CD14-positive monocyte (primary cell): ENCODE measurements around the gene YAF2. TPM values are rescaled to one million over a fixed set of nuclear protein-coding genes. Genes with fewer than 3 reads are reported as not detected.
A peak's percentile ranks its signal among the peaks of the same experiment; 100 is the strongest.

Experiments used
- DNase-seq, 3 donors: peaks; one replicate each; pipeline ENCODE4 v3.0.0-alpha.2; 2011 to 2022
- H2AFZ ChIP-seq: 2 replicates; pipeline ENCODE4 v1.6.0; 2012; ENCODE audit warnings: mild to moderate bottlenecking, low read depth, low read length, inconsistent platforms; ENCODE audit not compliant: insufficient read depth, poor library complexity, severe bottlenecking
- H3K27ac ChIP-seq, 2 donors: 1 replicate in 1 of 2; 2 replicates in 1 of 2; pipeline ENCODE4 v1.5.1; 2012 to 2013; ENCODE audit warnings: low read length in 2 of 2, control low read depth in 1 of 2, inconsistent platforms in 1 of 2, low read depth in 1 of 2, mild to moderate bottlenecking in 1 of 2
- H3K27me3 ChIP-seq, 2 donors: one replicate each; pipeline versions ENCODE4 v1.6.0 to v1.6.1; 2011 to 2013; ENCODE audit warnings: low read length in 2 of 2; ENCODE audit not compliant: control insufficient read depth in 2 of 2, insufficient read depth in 2 of 2
- H3K36me3 ChIP-seq, 2 donors: replicated peaks in 1 of 2; 1 replicate in 1 of 2; 2 replicates in 1 of 2; pipeline versions ENCODE4 v1.5.1 to v1.6.1; 2012 to 2013; ENCODE audit warnings: low read length in 2 of 2, control low read depth in 1 of 2, inconsistent platforms in 1 of 2, mild to moderate bottlenecking in 1 of 2; ENCODE audit not compliant: insufficient read depth in 2 of 2, control insufficient read depth in 1 of 2
- H3K4me1 ChIP-seq, 2 donors: 1 replicate in 1 of 2; 2 replicates in 1 of 2; pipeline versions ENCODE4 v1.5.1 to v1.6.1; 2012 to 2013; ENCODE audit warnings: low read length in 2 of 2, control low read depth in 1 of 2, inconsistent platforms in 1 of 2, mild to moderate bottlenecking in 1 of 2, moderate library complexity in 1 of 2; ENCODE audit not compliant: insufficient read depth in 2 of 2, control insufficient read depth in 1 of 2
- H3K4me2 ChIP-seq: replicated peaks from 2 replicates; pipeline ENCODE3; 2012; ENCODE audit warnings: low read length, moderate library complexity, mild to moderate bottlenecking; ENCODE audit not compliant: poor library complexity, severe bottlenecking; ENCODE audit errors: extremely low read depth
- H3K4me3 ChIP-seq, 3 experiments: fragments of 200-600 bp in 1 of 3; sonication (generic) in 1 of 3; replicated peaks in 1 of 3; 1 replicate in 2 of 3; 2 replicates in 1 of 3; pipeline ENCODE4 v1.5.1; 2011 to 2013; ENCODE audit warnings: low read length in 3 of 3, mild to moderate bottlenecking in 3 of 3, control low read depth in 2 of 3, low read depth in 2 of 3, inconsistent platforms in 1 of 3, moderate library complexity in 1 of 3
- H3K79me2 ChIP-seq: 2 replicates; pipeline ENCODE4 v1.6.0; 2012; ENCODE audit warnings: mild to moderate bottlenecking, control low read depth, inconsistent platforms, low read length, moderate library complexity; ENCODE audit not compliant: insufficient read depth
- H3K9ac ChIP-seq: 2 replicates; pipeline ENCODE4 v1.6.0; 2017; ENCODE audit warnings: low read length, mild to moderate bottlenecking; ENCODE audit not compliant: insufficient read depth, poor library complexity, severe bottlenecking
- H3K9me3 ChIP-seq, 2 donors: replicated peaks in 1 of 2; 1 replicate in 1 of 2; 2 replicates in 1 of 2; pipeline versions ENCODE4 v1.5.1 to v1.6.1; 2012 to 2013; ENCODE audit warnings: low read length in 2 of 2, control low read depth in 1 of 2; ENCODE audit not compliant: control insufficient read depth in 1 of 2, insufficient read depth in 1 of 2
- H4K20me1 ChIP-seq: 2 replicates; pipeline ENCODE4 v1.6.0; 2012; ENCODE audit warnings: mild to moderate bottlenecking, low read length, control low read depth, moderate library complexity; ENCODE audit not compliant: insufficient read depth
- H3K27ac Mint-ChIP-seq, 7 donors: one replicate each; pipeline ENCODE4 v1.8.0; 2020; ENCODE audit warnings: mild to moderate bottlenecking in 7 of 7, mixed read lengths in 7 of 7, moderate library complexity in 6 of 7, inconsistent platforms in 2 of 7
- H3K27me3 Mint-ChIP-seq, 3 donors: one replicate each; pipeline ENCODE4 v1.8.0; 2021 to 2022; ENCODE audit warnings: low read depth in 3 of 3, mild to moderate bottlenecking in 3 of 3, mixed read lengths in 3 of 3, moderate library complexity in 3 of 3, inconsistent platforms in 1 of 3
- H3K36me3 Mint-ChIP-seq, 2 donors: one replicate each; pipeline ENCODE4 v1.8.0; 2020; ENCODE audit warnings: mixed read lengths in 2 of 2, inconsistent platforms in 1 of 2, mild to moderate bottlenecking in 1 of 2
- H3K4me1 Mint-ChIP-seq: one replicate; pipeline ENCODE4 v1.8.0; 2020; ENCODE audit warnings: mild to moderate bottlenecking, mixed read lengths
- H3K4me3 Mint-ChIP-seq, 2 donors: one replicate each; pipeline ENCODE4 v1.8.0; 2020; ENCODE audit warnings: mild to moderate bottlenecking in 2 of 2, mixed read lengths in 2 of 2, moderate library complexity in 1 of 2
- H3K9me3 Mint-ChIP-seq, 7 donors: one replicate each; pipeline ENCODE4 v1.8.0; 2020 to 2022; ENCODE audit warnings: mixed read lengths in 7 of 7, mild to moderate bottlenecking in 6 of 7, moderate library complexity in 6 of 7, inconsistent platforms in 2 of 7
- WGBS: methylation state at CpG from one replicate; pipeline ENCODE4 v1.1.5; 2013; ENCODE audit warnings: missing lambda C conversion rate; ENCODE audit not compliant: insufficient coverage; 5-methylcytosine and 5-hydroxymethylcytosine counted together
- intact Hi-C, 2 donors: fragments of 100-400 bp; cut with micrococcal nuclease; formaldehyde crosslinking; loops; one replicate each; pipeline versions ENCODE4 v1.15.0 to v1.15.1; 2023
- polyA plus RNA-seq, 3 donors: library from polyadenylated mRNA; depleted of rRNA in 1 of 3; unstranded in 2 of 3; stranded (reverse) in 1 of 3; fragments of 300-500 nt in 2 of 3; fragments of >200 nt in 1 of 3; fragmentation: Illumina TruSeq in 2 of 3; gene quantifications; 1 replicate in 2 of 3; 2 replicates in 1 of 3; pipeline ENCODE4 v1.2.3, GENCODE V29; 2012 to 2021
- TF ChIP-seq, protein P1 (sequence below): fragments of 200-600 bp; IDR thresholded peaks from one replicate; pipeline ENCODE4 v1.8.0; 2022; ENCODE audit warnings: antibody characterized with exemption, mild to moderate bottlenecking

The YAF2 gene
- polyA plus RNA-seq, 3 donors = 6.2 to 11.0 (median 8.5) TPM

DNA sequence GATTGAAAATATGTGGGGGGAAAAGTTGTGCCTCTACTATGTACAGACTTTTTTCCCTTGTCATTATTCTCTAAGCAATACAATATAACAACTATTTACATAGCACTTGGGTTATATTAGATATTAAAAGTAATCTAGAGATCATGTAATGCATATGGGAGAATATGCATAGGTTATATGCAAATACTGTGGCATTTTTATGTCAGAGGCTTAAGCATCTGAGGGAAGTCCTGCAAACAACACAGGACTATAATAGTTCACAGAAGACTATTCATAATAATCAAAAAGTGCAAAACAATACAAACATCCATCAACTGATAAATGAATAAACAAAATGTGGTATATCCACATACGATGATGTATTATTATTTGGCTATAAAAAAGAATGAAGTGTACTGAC, 33.7 kb downstream of the YAF2 start:
- peaks cover 5% of the 10 kb centered on the region for H3K79me2 ChIP-seq
- no peaks in the 10 kb centered on the region for H3K27me3 ChIP-seq
- Mint-ChIP-seq H3K4me1 (peaks cover 12% of the 10 kb centered on the region), H3K36me3 (peaks cover 54 to 55% of the 10 kb centered on the region in 2 donors), H3K27me3 (no peaks in the 10 kb centered on the region), H3K9me3 (no peaks in the 10 kb centered on the region), H3K27ac (no peak overlapping the region), H3K4me3 (no peak overlapping the region)
- no peak overlapping the region for H3K9ac ChIP-seq
- no peaks in the 10 kb centered on the region for H3K9me3 ChIP-seq
- H3K27ac ChIP-seq = no peak overlapping the region
- no peak for DNase-seq
- H4K20me1 ChIP-seq = peaks cover 7% of the 10 kb centered on the region
- H3K36me3 ChIP-seq = peaks cover 21 to 64% of the 10 kb centered on the region in 2 donors
- intact Hi-C loops = no loop called here
- no CpG with 5 or more reads among the region's 1 CpG for WGBS
- H2AFZ ChIP-seq = no peak overlapping the region
- no peak overlapping the region for H3K4me3 ChIP-seq
- TF ChIP-seq, protein P1, sequence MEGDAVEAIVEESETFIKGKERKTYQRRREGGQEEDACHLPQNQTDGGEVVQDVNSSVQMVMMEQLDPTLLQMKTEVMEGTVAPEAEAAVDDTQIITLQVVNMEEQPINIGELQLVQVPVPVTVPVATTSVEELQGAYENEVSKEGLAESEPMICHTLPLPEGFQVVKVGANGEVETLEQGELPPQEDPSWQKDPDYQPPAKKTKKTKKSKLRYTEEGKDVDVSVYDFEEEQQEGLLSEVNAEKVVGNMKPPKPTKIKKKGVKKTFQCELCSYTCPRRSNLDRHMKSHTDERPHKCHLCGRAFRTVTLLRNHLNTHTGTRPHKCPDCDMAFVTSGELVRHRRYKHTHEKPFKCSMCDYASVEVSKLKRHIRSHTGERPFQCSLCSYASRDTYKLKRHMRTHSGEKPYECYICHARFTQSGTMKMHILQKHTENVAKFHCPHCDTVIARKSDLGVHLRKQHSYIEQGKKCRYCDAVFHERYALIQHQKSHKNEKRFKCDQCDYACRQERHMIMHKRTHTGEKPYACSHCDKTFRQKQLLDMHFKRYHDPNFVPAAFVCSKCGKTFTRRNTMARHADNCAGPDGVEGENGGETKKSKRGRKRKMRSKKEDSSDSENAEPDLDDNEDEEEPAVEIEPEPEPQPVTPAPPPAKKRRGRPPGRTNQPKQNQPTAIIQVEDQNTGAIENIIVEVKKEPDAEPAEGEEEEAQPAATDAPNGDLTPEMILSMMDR = no peak
- H3K4me1 ChIP-seq = no peaks in the 10 kb centered on the region
- no peak overlapping the region for H3K4me2 ChIP-seq

DNA sequence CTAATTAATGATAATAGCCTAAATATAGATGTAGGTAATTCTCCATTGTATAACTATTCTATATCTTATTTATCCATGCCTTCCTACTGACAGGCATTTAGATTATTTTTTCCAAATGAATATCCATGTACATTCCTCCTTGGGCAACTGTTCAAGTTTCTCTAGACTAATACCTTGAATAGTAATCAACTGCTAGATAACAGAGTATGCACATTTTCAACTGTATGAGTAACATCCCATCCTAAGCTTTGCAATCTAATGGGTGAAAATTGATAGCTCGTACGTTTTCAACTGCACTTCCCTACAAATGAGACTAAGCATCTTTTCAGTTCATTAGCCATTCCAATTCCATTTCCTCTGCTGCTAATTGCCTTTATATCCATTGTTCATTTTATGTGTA, 37.0 kb downstream of the YAF2 start:
- no peak overlapping the region for H3K4me3 Mint-ChIP-seq
- no peaks in the 10 kb centered on the region for H3K9me3 Mint-ChIP-seq
- no peaks in the 10 kb centered on the region for H3K9me3 ChIP-seq
- WGBS = no CpG with 5 or more reads among the region's 2 CpGs
- peak overlapping the region in 1 of 7 donors; percentile 13 for H3K27ac Mint-ChIP-seq
- no peaks in the 10 kb centered on the region for H3K27me3 ChIP-seq
- H3K27ac ChIP-seq = no peak overlapping the region
- intact Hi-C loops = no loop called here
- H3K27me3 Mint-ChIP-seq = no peaks in the 10 kb centered on the region
- H3K36me3 Mint-ChIP-seq = peaks cover 56 to 62% of the 10 kb centered on the region in 2 donors
- peaks cover 7% of the 10 kb centered on the region for H4K20me1 ChIP-seq
- peaks cover 30 to 75% of the 10 kb centered on the region in 2 donors for H3K36me3 ChIP-seq
- H2AFZ ChIP-seq = no peak overlapping the region
- peaks cover 14% of the 10 kb centered on the region for H3K4me1 Mint-ChIP-seq
- H3K4me2 ChIP-seq = no peak overlapping the region
- TF ChIP-seq, protein P1 = no peak
- H3K4me3 ChIP-seq = no peak overlapping the region
- no peaks in the 10 kb centered on the region for H3K4me1 ChIP-seq
- no peak overlapping the region for H3K9ac ChIP-seq
- H3K79me2 ChIP-seq = peaks cover 5% of the 10 kb centered on the region
- no peak for DNase-seq
